Stimulated activated naive B cell treated with anti-CD40 and anti-IgM and Interleukin-4, amounts not matched to agents 10 μg/mL and 1 μg/mL and 100 μg/mL, for 72 hours (primary cell): ENCODE measurements around the gene PPIL6.

ENCODE experiments used
- ATAC-seq, 2 donors: fragments of 150-1000 bp; cut with Tn5 transposase; replicated peaks; 2 replicates each; pipeline ENCODE4 v1.10.0; 2021; ENCODE audit warnings: moderate library complexity in 1 of 2
- DNase-seq: peaks from one replicate; pipeline ENCODE4 v3.0.0; 2021
- H3K27ac Mint-ChIP-seq: one replicate; pipeline ENCODE4 v1.8.0; 2022; ENCODE audit warnings: mild to moderate bottlenecking, mixed read lengths
- H3K27me3 Mint-ChIP-seq, 2 donors: one replicate each; pipeline ENCODE4 v1.8.0; 2022; ENCODE audit warnings: mixed read lengths in 2 of 2
- H3K36me3 Mint-ChIP-seq, 2 donors: one replicate each; pipeline ENCODE4 v1.8.0; 2022; ENCODE audit warnings: mixed read lengths in 2 of 2, mild to moderate bottlenecking in 1 of 2
- H3K4me1 Mint-ChIP-seq, 2 donors: one replicate each; pipeline ENCODE4 v1.8.0; 2022; ENCODE audit warnings: mixed read lengths in 2 of 2, mild to moderate bottlenecking in 1 of 2
- H3K4me3 Mint-ChIP-seq, 2 donors: one replicate each; pipeline ENCODE4 v1.8.0; 2022; ENCODE audit warnings: mild to moderate bottlenecking in 2 of 2, mixed read lengths in 2 of 2, moderate library complexity in 1 of 2
- H3K9me3 Mint-ChIP-seq, 2 donors: one replicate each; pipeline ENCODE4 v1.8.0; 2022; ENCODE audit warnings: mixed read lengths in 2 of 2, mild to moderate bottlenecking in 1 of 2

The PPIL6 gene

DNA sequence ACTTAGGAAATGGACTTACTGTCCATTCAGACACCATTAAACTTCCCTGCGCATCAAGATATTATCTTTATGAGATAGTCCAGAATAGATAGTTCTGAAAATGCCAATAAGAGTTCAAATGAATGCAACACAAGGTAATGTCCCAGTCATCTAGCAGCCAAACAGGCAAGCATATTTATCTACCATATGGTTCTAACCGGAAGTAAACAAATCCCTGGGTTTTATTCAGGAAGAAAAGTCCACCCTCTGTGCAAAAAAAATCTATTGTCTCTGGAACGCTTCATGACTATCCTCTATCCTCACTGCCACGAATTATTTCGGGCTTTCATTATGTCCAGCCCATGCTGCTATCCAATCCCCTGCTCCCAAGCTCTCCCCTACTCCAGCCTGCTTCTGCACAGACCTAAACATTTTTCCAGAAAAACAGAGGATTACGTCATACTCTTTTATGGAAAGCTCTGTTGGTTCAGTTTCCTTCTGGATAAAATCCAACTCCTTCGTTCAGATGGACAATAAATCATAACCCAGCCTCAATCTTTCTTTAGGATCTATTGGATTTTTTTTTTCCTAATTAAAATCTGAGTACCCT, 11.4 kb downstream of the PPIL6 start:
- Mint-ChIP-seq H3K4me1 (peaks cover 3 to 9% of the 10 kb centered on the region in 2 donors), H3K27ac (no peak overlapping the region), H3K4me3 (no peak overlapping the region), H3K9me3 (no peaks in the 10 kb centered on the region), H3K36me3 (peaks cover 0 to 3% of the 10 kb centered on the region in 2 donors), H3K27me3 (no peaks in the 10 kb centered on the region)
- DNase-seq (no peak), ATAC-seq (no peak)

DNA sequence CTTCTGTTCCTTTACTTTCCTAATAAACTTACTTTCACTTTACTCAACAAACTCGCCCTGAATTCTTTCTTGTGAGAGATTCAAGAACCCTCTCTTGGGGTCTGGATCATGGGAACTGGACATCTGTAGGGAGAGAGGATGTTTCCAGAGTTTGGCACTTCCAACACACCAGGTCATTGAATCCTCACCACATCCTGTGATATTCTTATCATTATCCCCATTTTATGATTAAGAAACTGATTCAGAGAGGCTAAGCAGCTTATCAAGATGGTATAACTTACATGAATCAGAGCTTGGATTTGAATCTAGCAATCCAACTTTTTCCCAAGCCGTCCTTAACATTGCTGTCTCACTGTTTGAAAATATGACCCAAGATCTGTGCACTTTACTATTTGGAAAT, 15.5 kb downstream of the PPIL6 start:
- Mint-ChIP-seq H3K36me3 (peaks cover 0 to 3% of the 10 kb centered on the region in 2 donors), H3K4me1 (peaks cover 11 to 20% of the 10 kb centered on the region in 2 donors), H3K27me3 (no peaks in the 10 kb centered on the region), H3K9me3 (no peaks in the 10 kb centered on the region), H3K27ac (peak overlapping the region; percentile 14), H3K4me3 (no peak overlapping the region)
- ATAC-seq (no peak), DNase-seq (no peak)

DNA sequence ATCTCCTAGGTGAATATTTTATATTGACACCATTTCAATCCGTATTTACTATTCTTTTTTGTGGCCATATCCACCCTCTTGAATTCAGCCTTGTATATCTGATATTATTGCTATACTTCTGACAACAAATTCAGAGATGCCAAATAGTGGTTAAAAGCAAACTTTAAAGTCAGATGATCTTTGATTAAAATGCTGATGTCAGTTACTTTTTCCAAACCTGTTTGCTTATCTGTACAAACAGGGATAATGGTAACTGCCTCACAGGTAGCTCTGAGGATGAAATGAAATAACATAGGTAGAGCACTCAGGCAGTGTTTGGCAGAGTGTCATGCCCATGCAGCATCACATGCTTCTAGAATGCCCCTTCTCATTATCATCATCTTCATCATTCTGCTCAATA, 19.2 kb downstream of the PPIL6 start:
- H3K4me1 Mint-ChIP-seq, result peaks cover 11 to 20% of the 10 kb centered on the region in 2 donors
- peaks cover 0 to 4% of the 10 kb centered on the region in 2 donors for H3K36me3 Mint-ChIP-seq
- no peaks in the 10 kb centered on the region for H3K27me3 Mint-ChIP-seq
- no peak overlapping the region for H3K4me3 Mint-ChIP-seq
- no peak overlapping the region for H3K27ac Mint-ChIP-seq
- DNase-seq (no peak), ATAC-seq (no peak)
- no peaks in the 10 kb centered on the region for H3K9me3 Mint-ChIP-seq

DNA sequence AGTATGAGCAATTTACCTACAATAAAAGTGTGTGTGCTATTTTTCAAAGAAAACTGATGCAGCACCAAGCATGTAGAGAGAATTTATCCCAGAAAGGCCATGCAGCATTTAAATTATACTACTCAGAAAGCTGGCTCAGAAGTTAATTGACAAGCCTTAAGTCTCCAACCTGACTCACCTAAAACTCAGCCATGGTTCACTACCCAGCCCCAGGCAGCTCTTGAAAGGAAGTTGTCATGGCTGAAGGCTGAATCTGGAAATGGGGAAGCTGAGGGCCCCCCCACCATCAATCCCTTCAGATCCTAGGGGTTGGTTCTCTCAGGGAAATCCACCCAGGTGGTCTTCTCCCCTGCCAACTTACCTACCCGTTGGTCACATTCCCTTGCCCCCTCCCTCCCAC, 19.7 kb downstream of the PPIL6 start:
- no peak overlapping the region for H3K27ac Mint-ChIP-seq
- H3K4me1 Mint-ChIP-seq, result peaks cover 11 to 20% of the 10 kb centered on the region in 2 donors
- no peaks in the 10 kb centered on the region for H3K27me3 Mint-ChIP-seq
- peak; percentile 51 to 65 for ATAC-seq
- H3K9me3 Mint-ChIP-seq, result no peaks in the 10 kb centered on the region
- peaks cover 0 to 4% of the 10 kb centered on the region in 2 donors for H3K36me3 Mint-ChIP-seq
- H3K4me3 Mint-ChIP-seq, result no peak overlapping the region
- no peak for DNase-seq

DNA sequence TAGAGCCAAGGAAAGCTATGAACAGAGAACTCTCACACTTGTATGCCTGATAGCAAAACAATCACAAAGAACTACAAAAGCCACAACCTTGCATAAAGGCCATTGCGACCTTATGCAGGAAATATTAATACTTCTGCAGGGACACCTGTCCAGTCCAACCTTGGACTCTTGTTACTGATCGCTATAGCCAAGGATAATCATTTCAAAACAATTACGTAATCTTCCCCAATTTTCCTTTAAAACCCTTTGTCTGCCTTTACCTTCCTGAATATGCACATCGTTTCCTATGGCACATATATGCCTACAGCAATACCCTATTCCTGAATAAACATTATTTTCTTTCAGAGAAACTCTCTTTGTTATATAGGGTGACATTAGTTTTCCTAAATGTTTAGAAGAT, 22.8 kb downstream of the PPIL6 start:
- ATAC-seq (no peak), DNase-seq (no peak)
- Mint-ChIP-seq H3K36me3 (peaks cover 0 to 7% of the 10 kb centered on the region in 2 donors), H3K4me3 (no peak overlapping the region), H3K9me3 (peaks cover 0 to 3% of the 10 kb centered on the region in 2 donors), H3K27ac (no peak overlapping the region), H3K27me3 (no peaks in the 10 kb centered on the region), H3K4me1 (peaks cover 6 to 7% of the 10 kb centered on the region in 2 donors)

DNA sequence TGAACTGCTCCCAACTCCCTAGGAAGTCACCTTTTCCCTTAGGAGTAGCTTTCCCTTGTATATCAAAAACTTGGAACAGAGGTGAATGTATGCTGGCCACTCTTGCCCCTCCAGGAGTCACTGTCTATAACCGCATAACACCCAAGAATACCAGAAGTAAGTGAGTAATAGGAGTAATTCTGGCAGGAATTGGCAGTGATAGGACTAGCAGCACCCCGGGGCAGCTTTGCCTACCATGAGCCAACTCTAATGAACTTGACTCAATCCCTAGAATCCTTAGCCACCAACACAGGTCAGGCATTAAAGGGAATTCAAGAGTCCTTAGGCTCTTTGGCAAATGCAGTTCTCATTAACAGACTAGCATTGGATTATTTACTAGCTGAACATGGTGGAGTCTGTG, 29.4 kb downstream of the PPIL6 start:
- ATAC-seq (no peak), DNase-seq (no peak)
- Mint-ChIP-seq H3K4me3 (no peak overlapping the region), H3K27me3 (no peaks in the 10 kb centered on the region), H3K4me1 (no peaks in the 10 kb centered on the region), H3K36me3 (peaks cover 0 to 7% of the 10 kb centered on the region in 2 donors), H3K9me3 (peaks cover 0 to 3% of the 10 kb centered on the region in 2 donors), H3K27ac (no peak overlapping the region)

DNA sequence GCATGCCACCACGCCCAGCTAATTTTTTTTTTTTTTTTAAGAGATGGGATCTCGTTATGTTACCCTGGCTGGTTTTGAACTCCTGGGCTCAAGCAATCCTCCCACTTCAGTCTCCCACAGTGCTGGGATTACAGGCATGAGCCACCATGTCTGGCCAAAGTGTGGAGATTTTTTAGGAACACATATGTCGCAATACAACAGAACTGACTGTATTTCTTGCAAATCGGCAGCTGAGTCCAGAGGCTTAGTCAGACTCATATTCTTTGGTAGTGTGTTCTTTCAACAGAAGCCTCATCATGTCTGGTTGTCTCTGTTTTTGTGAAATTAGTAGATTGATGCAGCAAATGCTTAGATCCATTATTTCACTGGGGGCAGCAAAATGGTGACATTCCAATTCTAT, 34.2 kb downstream of the PPIL6 start:
- Mint-ChIP-seq H3K27me3 (no peaks in the 10 kb centered on the region), H3K4me3 (no peak overlapping the region), H3K27ac (no peak overlapping the region), H3K9me3 (no peaks in the 10 kb centered on the region), H3K4me1 (no peaks in the 10 kb centered on the region), H3K36me3 (peaks cover 0 to 4% of the 10 kb centered on the region in 2 donors)
- DNase-seq (no peak), ATAC-seq (no peak)

DNA sequence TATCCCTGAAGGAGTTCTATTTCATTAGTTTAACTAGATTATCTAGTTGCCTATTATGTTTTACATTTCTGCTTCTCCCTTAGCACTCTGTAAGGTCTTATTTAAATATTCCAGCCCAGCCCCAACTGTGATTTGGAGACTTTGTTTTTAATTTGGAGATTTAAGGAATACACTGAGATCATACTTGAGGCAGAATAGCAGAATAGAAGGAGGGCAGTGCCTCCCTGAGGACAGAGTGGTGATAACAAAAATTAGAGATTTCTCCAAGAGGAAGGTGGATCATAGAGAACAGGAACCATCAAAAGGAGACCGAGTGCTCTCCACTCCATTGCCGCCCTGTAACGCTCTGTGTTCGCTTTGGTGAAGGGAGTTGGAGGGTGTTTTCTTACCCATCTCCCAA, 43.4 kb downstream of the PPIL6 start:
- H3K4me3 Mint-ChIP-seq, result no peak overlapping the region
- H3K9me3 Mint-ChIP-seq, result peaks cover 3 to 4% of the 10 kb centered on the region in 2 donors
- ATAC-seq (peak in 1 of 2 donors; percentile 10), DNase-seq (no peak)
- peaks cover 6 to 10% of the 10 kb centered on the region in 2 donors for H3K4me1 Mint-ChIP-seq
- no peaks in the 10 kb centered on the region for H3K27me3 Mint-ChIP-seq
- H3K36me3 Mint-ChIP-seq, result peaks cover 1 to 4% of the 10 kb centered on the region in 2 donors
- no peak overlapping the region for H3K27ac Mint-ChIP-seq

DNA sequence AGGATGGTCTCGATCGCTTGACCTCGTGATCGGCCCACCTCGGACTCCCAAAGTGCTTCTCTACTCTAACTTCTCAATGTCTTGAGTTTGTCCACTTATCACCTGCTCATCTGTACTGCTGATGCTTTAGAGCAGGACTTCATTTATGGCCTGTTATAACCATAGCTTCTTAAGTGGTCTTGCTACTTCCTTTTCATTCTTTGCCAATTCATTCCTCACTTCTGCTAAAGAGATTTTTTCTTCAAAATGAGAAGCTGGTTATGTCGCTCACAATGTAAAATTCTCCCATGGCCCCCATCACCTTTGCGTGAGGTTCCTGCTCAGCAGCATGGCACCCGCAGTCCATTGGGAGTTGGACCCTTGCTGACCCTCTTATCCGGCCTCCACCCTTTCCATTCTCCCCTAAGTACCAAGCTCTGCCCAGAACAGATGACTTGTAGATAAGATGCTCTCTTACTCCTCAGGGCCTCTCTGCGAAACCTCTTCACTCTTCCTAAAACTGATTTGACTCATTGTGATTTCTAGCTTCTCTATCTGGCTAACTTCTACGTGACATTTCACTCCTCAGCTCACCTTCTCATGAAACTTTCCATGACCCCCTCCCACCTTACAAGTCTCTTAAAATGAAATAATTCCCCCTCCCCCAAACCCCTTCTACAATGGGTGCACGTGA, 44.2 kb downstream of the PPIL6 start:
- Mint-ChIP-seq H3K9me3 (peaks cover 3 to 4% of the 10 kb centered on the region in 2 donors), H3K36me3 (peaks cover 1 to 4% of the 10 kb centered on the region in 2 donors), H3K4me1 (peaks cover 9 to 13% of the 10 kb centered on the region in 2 donors), H3K27ac (no peak overlapping the region), H3K4me3 (no peak overlapping the region), H3K27me3 (no peaks in the 10 kb centered on the region)
- DNase-seq (no peak), ATAC-seq (peak; percentile 41 to 57)

DNA sequence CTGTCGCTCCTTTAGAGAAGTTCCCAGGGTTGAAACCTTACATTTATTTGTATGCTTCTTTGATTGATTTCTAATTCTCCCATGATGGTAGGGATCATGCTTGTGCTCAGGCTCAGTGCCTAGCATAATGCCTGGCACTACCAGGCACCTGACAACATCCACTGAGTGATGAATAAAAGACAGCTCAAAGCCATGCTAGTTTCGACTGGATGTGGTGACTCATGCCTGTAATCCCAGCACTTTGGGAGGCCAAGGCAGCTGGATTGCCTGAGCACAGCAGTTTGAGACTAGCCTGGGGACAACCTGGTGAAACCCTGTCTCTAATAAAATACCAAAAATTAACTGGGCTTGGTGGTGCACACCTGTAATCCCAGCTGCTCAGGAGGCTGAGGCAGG, 46.5 kb downstream of the PPIL6 start:
- DNase-seq (no peak), ATAC-seq (no peak)
- Mint-ChIP-seq H3K36me3 (peaks cover 1 to 4% of the 10 kb centered on the region in 2 donors), H3K4me1 (peaks cover 14 to 24% of the 10 kb centered on the region in 2 donors), H3K9me3 (peaks cover 3 to 4% of the 10 kb centered on the region in 2 donors), H3K4me3 (no peak overlapping the region), H3K27me3 (no peaks in the 10 kb centered on the region), H3K27ac (no peak overlapping the region)

DNA sequence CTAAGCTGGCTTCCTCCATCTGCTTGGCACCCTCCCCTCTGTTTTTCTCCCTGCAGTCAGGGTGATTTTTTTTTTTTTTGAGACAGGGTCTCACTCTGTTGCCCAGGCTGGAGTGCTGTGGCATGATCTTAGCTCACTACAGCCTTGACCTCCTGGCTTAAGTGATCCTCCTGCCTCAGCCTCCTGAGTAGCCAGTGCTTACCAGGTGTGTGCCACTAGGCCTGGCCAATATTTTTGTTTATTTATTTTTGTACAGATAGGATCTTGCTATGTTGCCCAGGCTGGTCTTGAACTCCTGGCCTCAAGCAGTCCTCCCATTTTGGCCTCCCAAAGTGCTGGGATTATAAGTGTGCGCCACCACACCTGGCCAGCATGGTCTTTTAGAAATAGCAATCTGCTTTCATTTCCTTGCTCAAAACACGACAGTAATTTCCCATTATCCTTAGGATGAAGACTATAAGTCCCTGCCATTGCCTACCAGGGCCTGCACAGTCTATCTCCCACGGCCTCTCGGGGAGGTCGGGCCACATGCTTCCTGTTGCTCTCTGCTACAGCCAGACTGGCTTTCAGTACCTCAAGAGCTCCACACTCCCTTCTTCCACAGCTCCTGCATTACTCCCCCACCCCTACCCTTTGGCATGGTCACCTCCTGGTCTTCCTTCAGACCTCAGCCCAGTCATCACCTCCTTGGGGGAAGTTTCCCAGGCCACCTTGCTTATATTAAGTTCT, 47.1 kb downstream of the PPIL6 start:
- DNase-seq, result no peak
- H3K36me3 Mint-ChIP-seq, result peaks cover 1 to 4% of the 10 kb centered on the region in 2 donors
- no peak overlapping the region for H3K27ac Mint-ChIP-seq
- no peak overlapping the region for H3K4me3 Mint-ChIP-seq
- peaks cover 14 to 24% of the 10 kb centered on the region in 2 donors for H3K4me1 Mint-ChIP-seq
- no peak for ATAC-seq
- H3K27me3 Mint-ChIP-seq, result no peaks in the 10 kb centered on the region
- H3K9me3 Mint-ChIP-seq, result peaks cover 3 to 4% of the 10 kb centered on the region in 2 donors

DNA sequence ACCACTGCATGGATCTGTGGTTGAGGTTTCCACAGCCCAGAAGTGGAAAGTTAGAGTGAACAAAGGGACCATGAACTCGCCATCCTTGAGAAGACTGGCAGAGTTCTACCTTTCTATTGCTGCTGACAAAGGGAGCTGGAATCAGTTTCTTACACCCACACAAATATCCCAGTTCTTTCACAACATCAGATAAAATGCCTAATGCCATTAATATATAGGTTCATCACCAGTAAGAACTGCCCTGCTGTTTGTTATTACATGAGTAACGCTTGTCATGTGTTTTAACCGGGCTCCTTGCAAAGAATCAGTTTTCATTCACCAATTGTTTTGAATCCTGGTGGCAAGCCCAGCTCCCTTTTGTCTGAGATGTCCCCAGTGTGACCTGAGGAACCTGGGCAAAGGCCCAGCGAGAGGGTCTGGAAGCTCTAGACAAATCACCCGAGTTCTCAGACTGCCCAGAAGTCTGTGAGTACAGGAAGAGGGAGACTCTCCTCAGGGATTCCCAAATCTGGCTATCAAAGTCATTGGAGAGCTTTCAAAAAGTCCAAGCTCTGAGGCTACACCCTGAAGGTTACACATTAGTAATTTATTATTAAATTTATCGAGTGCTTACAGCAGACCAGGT, 50.7 kb downstream of the PPIL6 start:
- Mint-ChIP-seq H3K36me3 (peaks cover 0 to 1% of the 10 kb centered on the region in 2 donors), H3K27ac (no peak overlapping the region), H3K27me3 (no peaks in the 10 kb centered on the region), H3K4me1 (peaks cover 9 to 18% of the 10 kb centered on the region in 2 donors), H3K4me3 (no peak overlapping the region), H3K9me3 (peaks cover 3 to 4% of the 10 kb centered on the region in 2 donors)
- no peak for ATAC-seq
- no peak for DNase-seq

DNA sequence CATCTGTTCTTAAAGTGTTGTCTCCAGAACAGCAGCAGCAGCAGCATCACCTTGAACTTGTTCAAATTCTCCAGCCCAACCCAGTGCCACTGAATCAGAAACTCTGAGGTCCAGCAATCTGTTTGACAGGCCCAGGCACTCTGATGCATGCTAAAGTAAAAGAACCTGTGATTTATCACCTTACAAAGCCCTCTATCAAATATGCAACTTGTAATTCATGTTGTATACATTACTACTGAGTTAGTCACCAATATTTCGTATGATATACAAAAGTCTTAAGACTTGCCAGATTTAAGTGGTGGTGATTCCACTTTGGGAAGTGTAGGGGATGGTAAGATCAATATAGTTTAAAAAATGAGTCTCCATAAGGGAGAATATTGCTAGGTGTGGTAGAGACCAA, 52.2 kb downstream of the PPIL6 start:
- ATAC-seq (no peak), DNase-seq (no peak)
- Mint-ChIP-seq H3K4me3 (no peak overlapping the region), H3K27ac (no peak overlapping the region), H3K4me1 (peaks cover 18 to 26% of the 10 kb centered on the region in 2 donors), H3K27me3 (no peaks in the 10 kb centered on the region), H3K36me3 (no peaks in the 10 kb centered on the region), H3K9me3 (no peaks in the 10 kb centered on the region)

DNA sequence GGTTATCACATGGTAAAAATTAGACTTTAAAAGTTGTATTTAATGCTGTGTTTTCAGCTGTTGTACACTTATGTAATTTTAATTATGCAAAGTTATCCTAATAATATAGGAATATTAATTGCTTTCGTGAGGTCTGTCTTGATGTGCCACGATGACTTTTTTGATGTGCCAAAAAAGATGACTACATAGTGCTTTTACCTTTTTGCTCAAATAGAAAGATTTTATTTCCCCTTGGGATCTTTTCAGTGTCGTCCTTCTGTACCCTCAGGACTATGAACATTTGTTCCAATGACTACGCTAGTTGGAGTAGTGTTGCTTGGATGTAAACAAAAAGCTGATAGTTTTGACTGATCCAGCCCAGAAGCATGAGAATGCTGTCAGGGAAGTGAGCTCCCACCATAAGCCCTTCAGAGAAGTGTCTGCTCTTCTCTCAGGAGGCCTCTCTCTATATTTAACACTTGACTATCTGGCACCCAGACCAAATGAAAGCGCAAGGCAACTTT, 56.9 kb downstream of the PPIL6 start:
- ATAC-seq, result no peak
- H3K4me1 Mint-ChIP-seq, result peaks cover 22 to 32% of the 10 kb centered on the region in 2 donors
- peak overlapping the region; percentile 92 for H3K27ac Mint-ChIP-seq
- H3K9me3 Mint-ChIP-seq, result no peaks in the 10 kb centered on the region
- H3K4me3 Mint-ChIP-seq, result peak overlapping the region; percentile 95 to 97
- H3K27me3 Mint-ChIP-seq, result no peaks in the 10 kb centered on the region
- no peak for DNase-seq
- peaks cover 10 to 24% of the 10 kb centered on the region in 2 donors for H3K36me3 Mint-ChIP-seq
